MM.1S (cell line): ENCODE results near the gene SAXO1.
"Not testable (repeated sequence)": the region's sequence is repeated elsewhere in the genome, so short reads cannot be mapped to it uniquely, and the experiment has no call there.

Experiments used
- CTCF ChIP-seq: fragments of 300-600 bp; sonication (generic); IDR thresholded peaks from 2 replicates; pipeline ENCODE4 v1.5.1; 2016; ENCODE audit warnings: antibody characterized with exemption, low read length, mixed read lengths
- EZH2 ChIP-seq: fragments of 300-600 bp; sonication (generic); optimal IDR thresholded peaks from 2 replicates; pipeline ENCODE3; 2017; ENCODE audit warnings: low read depth, mild to moderate bottlenecking, antibody characterized with exemption, low read length, mixed read lengths
- EZH2phosphoT487 ChIP-seq: fragments of 300-600 bp; sonication (generic); IDR thresholded peaks from 2 replicates; pipeline ENCODE4 v1.6.1; 2018; ENCODE audit warnings: antibody characterized with exemption, low read length

GRCh38 chr9:19021649-19022048, 11.4 kb downstream of the SAXO1 start:
- TF ChIP-seq CTCF, EZH2phosphoT487, EZH2: not testable (repeated sequence)
